Stomach (tissue), 9 donors: ENCODE results near the gene KCNAB1. TPM values are rescaled to one million over a fixed set of nuclear protein-coding genes. Genes with fewer than 3 reads are reported as not detected.
"Not testable (repeated sequence)": the region's sequence is repeated elsewhere in the genome, so short reads cannot be mapped to it uniquely, and the experiment has no call there.

Experiments used
- DNase-seq, 2 donors: peaks; one replicate each; pipeline versions ENCODE4 v3.0.0 to v3.0.0-alpha.2; 2013 to 2019
- H3K27ac ChIP-seq, 5 donors: fragments of 200-600 bp in 4 of 5; sonication (generic) in 4 of 5; one replicate each; pipeline ENCODE4 v1.5.1; 2013 to 2019; ENCODE audit warnings: mild to moderate bottlenecking in 1 of 5, moderate library complexity in 1 of 5
- H3K27me3 ChIP-seq, 3 donors: fragments of 200-600 bp; sonication (generic); one replicate each; pipeline ENCODE4 v1.5.1; 2017 to 2019; ENCODE audit warnings: mixed run types in 1 of 3
- H3K36me3 ChIP-seq, 4 donors: fragments of 200-600 bp; sonication (generic); 1 replicate in 3 of 4; 2 replicates in 1 of 4; pipeline ENCODE4 v1.5.1; 2016 to 2019
- H3K4me1 ChIP-seq, 4 donors: fragments of 200-600 bp; sonication (generic); one replicate each; pipeline ENCODE4 v1.5.1; 2016 to 2019
- H3K4me3 ChIP-seq, 4 donors: fragments of 200-600 bp; sonication (generic) in 3 of 4; one replicate each; pipeline ENCODE4 v1.5.1; 2016 to 2019; ENCODE audit warnings: mild to moderate bottlenecking in 1 of 4
- H3K9me3 ChIP-seq, 4 donors: fragments of 200-600 bp; sonication (generic); one replicate each; pipeline ENCODE4 v1.5.1; 2016 to 2019
- CTCF ChIP-seq, 7 experiments: fragments of 450-650 bp in 4 of 7; fragments of 200-600 bp in 3 of 7; sonication (generic) in 3 of 7; IDR thresholded peaks; one replicate each; pipeline ENCODE4 v1.5.1; 2016 to 2019; ENCODE audit warnings: antibody characterized with exemption in 7 of 7, control low read depth in 2 of 7, mild to moderate bottlenecking in 1 of 7
- EP300 ChIP-seq: sonication (generic); formaldehyde crosslinking; IDR thresholded peaks from one replicate; pipeline ENCODE4 v1.6.1; 2017; ENCODE audit warnings: antibody characterized with exemption
- POLR2A ChIP-seq, 4 donors: fragments of 450-650 bp; IDR thresholded peaks; one replicate each; pipeline ENCODE4 v1.6.1; 2016; ENCODE audit warnings: antibody characterized with exemption in 4 of 4, control low read depth in 2 of 4, mild to moderate bottlenecking in 1 of 4, moderate library complexity in 1 of 4
- POLR2AphosphoS5 ChIP-seq, 3 donors: sonication (generic); formaldehyde crosslinking; IDR thresholded peaks; one replicate each; pipeline ENCODE4 v1.6.1; 2016; ENCODE audit warnings: antibody characterized with exemption in 3 of 3
- WGBS, 5 donors: extraction: QIAGEN DNeasy Blood & Tissue Kit in 3 of 5; methylation state at CpG; one replicate each; pipeline versions ENCODE4 v1.1.5 to v1.1.7; 2013 to 2018; 5-methylcytosine and 5-hydroxymethylcytosine counted together
- intact Hi-C: fragments of 100-400 bp; cut with DNase I; formaldehyde crosslinking; loops from one replicate; pipeline ENCODE4 v1.15.1; 2023; ENCODE audit warnings: low total_unique reads
- polyA plus RNA-seq, 3 donors: library from polyadenylated mRNA; stranded (reverse); fragments of 200-250 nt; gene quantifications; one replicate each; pipeline ENCODE4 v1.2.3, GENCODE V29; 2013
- total RNA-seq, 5 donors: library from RNA; depleted of rRNA; stranded (reverse); fragments of >200 nt; gene quantifications; one replicate each; pipeline versions ENCODE4 v1.1.0 to v1.2.3, GENCODE V29; 2014 to 2016
- donor health status: healthy with polysubstance abuse.
- donor health status: Bipolar disorder and iron deficiency.
- donor health status: healthy.

The KCNAB1 gene
- total and polyA plus RNA-seq, 8 donors: 0.12 to 3.8 (median 0.29) TPM; not detected in 2

DNA sequence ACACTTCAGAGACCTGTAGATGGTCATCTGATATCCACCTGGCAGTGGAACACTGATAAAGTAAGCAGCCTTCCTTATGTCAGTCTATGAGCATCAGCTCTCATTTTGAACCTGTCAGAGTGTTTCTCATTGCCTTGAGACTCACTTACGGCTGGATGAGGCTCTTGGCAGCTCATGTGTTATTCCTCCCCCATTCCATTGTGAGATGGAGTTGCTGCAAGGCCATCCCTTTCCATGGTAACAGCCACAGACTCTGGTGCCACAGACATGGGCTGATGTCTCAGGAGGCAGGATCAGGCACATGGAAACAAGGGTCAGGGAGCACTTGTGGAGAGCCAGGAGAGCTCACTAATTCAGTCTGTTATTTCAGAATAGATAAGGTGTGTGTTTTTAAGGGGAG, 11.9 kb downstream of the KCNAB1 start:
- no peaks in the 10 kb centered on the region for H3K9me3 ChIP-seq
- H3K4me3 ChIP-seq: no peak overlapping the region
- WGBS, 5 donors: 74 to 85% (median 83%) methylated on average over 1 of the region's 1 CpG
- intact Hi-C loops: no loop called here
- H3K4me1 ChIP-seq: no peaks in the 10 kb centered on the region
- TF ChIP-seq EP300 (no peak), POLR2AphosphoS5 (IDR thresholded peaks at IDR 0.05) (no peak), CTCF (IDR thresholded peaks at IDR 0.05) (no peak), POLR2A (IDR thresholded peaks at IDR 0.05) (no peak)
- no peak overlapping the region for H3K27ac ChIP-seq
- no peaks in the 10 kb centered on the region for H3K36me3 ChIP-seq
- H3K27me3 ChIP-seq: no peaks in the 10 kb centered on the region
- DNase-seq: no peak

DNA sequence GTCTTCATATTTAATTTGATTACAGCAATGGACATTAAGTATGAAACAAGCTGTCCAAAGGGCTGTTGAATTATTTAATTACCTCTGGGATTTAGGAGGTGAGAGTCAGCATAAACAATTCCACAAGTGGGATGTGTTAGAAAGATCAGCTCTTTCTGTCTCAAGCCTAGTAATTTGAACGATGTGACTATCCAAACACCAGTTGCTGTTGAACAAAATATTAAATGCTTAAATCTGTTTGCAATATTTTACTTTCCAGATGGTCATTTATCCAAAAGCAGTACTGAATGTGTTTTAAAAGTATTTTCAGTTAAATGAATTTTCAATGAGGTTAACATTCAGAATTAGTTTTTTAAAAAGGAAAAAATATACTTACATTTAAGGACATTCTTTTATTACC, 12.7 kb downstream of the KCNAB1 start:
- Histone ChIP-seq H3K27ac (no peak overlapping the region), H3K27me3 (no peaks in the 10 kb centered on the region), H3K4me1 (no peaks in the 10 kb centered on the region), H3K36me3 (no peaks in the 10 kb centered on the region), H3K4me3 (no peak overlapping the region), H3K9me3 (no peaks in the 10 kb centered on the region)
- TF ChIP-seq POLR2AphosphoS5 (IDR thresholded peaks at IDR 0.05) (no peak), CTCF (IDR thresholded peaks at IDR 0.05) (no peak), POLR2A (IDR thresholded peaks at IDR 0.05) (no peak), EP300 (no peak)
- WGBS, 5 donors: 36 to 68% (median 65%) methylated on average over 1 of the region's 1 CpG
- no peak for DNase-seq
- intact Hi-C loops: no loop called here

- WGBS, 5 donors: 64 to 85% (median 73%) methylated on average over 2 of the region's 2 CpGs
Measured at GRCh38 chr3:156135921-156136638, 15.7 kb downstream of the KCNAB1 start.

DNA sequence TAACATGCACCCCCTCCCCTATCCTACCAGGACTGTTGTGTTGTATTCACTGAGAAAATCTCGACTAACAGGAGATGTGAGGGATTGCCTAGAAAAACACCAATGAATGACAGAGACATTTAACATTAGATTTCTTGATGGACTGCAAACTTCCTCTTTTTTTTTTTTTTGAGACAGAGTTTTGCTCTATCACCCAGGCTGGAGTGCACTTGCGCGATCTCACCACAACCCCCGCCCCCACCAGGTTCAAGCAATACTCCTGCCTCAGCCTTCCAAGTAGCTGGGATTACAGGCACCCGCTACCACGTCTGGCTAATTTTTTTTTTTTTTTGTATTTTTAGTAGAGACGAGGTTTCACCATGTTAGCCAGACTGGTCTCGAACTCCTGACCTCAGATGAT, 17.0 kb downstream of the KCNAB1 start:
- H3K36me3 ChIP-seq, H3K27me3 ChIP-seq, DNase-seq, H3K27ac ChIP-seq, H3K4me3 ChIP-seq, H3K4me1 ChIP-seq, intact Hi-C loops, H3K9me3 ChIP-seq: not testable (repeated sequence)
- 64 to 83% (median 74%) methylated on average over 7 to 8 of the region's 8 CpGs for WGBS, 5 donors

More at GRCh38 chr3:156135921-156136638, 15.7 kb downstream of the KCNAB1 start:
- Histone ChIP-seq H3K9me3 (no peaks in the 10 kb centered on the region), H3K27me3 (no peaks in the 10 kb centered on the region), H3K4me1 (no peaks in the 10 kb centered on the region), H3K36me3 (no peaks in the 10 kb centered on the region), H3K27ac (no peak overlapping the region), H3K4me3 (no peak overlapping the region)
- no peak for DNase-seq
- TF ChIP-seq POLR2A (IDR thresholded peaks at IDR 0.05) (no peak), POLR2AphosphoS5 (IDR thresholded peaks at IDR 0.05) (no peak), CTCF (IDR thresholded peaks at IDR 0.05) (no peak), EP300 (no peak)
- intact Hi-C loops: no loop called here

DNA sequence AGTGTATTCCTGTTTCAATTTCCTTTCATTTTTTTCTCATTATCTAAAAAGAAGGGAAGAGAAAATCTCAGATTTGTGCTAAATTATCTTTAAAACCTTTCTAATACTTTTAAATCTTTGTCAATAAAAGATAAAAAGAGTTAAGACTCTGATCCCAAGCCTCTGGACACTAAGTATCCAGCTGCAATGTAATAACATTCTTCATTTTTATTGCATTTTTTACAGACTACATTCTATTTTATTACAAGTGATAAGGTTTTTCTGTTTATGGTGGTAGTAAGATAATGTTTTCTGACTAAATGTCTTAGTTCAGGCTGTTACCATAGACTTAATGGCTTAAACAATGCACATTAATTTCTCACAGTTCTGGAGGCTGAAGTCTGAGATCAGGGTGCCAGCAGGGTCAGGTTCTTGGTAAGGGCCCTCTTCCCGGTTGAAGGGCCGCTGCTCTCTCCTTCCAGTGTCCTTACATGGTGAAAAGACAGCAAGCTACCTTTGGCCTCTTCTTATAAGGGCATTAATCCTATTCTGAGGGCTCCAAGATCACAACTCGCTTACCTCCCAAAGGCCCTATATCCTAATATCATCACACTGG, 19.7 kb downstream of the KCNAB1 start:
- no peak for DNase-seq
- no peaks in the 10 kb centered on the region for H3K4me1 ChIP-seq
- no peaks in the 10 kb centered on the region for H3K36me3 ChIP-seq
- no peaks in the 10 kb centered on the region for H3K27me3 ChIP-seq
- 84 to 88% (median 88%) methylated on average over 3 of the region's 3 CpGs for WGBS, 5 donors
- H3K4me3 ChIP-seq: no peak overlapping the region
- TF ChIP-seq POLR2A (IDR thresholded peaks at IDR 0.05) (no peak), EP300 (no peak), POLR2AphosphoS5 (IDR thresholded peaks at IDR 0.05) (no peak), CTCF (IDR thresholded peaks at IDR 0.05) (no peak)
- intact Hi-C loops: no loop called here
- H3K9me3 ChIP-seq: no peaks in the 10 kb centered on the region
- no peak overlapping the region for H3K27ac ChIP-seq
